ENCODE results near the gene SLC34A1.

DNA sequence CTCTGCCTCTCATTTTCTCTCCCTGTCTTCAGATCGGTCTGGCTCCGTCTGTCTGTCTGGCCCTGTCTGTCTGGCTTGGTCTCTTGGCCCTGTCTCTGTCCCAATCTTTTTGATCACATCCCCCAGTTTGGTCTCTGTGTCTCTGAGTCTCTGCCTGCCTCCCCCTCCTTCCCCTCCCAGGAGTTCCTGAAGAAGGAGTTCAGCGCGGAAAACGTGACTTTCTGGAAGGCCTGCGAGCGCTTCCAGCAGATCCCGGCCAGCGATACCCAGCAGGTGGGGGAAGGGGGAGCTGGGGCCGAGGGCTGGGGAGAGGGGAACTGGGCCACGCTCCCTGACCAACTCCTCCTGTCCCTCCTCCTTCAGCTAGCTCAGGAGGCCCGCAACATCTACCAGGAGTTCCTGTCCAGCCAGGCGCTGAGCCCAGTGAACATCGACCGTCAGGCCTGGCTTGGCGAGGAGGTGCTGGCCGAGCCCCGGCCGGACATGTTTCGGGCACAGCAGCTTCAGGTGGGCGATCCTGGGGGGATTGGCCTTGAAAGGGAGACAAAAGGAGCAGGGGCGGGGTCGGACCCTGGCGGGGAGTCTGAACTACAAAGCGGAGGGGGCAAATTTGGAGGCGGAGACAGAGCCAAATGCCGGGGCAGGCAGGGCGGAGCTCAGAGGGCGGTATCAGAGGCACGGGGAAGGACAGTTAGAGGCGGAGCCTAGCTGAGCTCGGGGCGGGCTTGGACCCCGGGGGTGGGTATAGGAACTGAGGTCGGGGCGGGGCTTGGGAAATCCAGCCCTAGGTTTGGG lies 17.5 kb upstream of the SLC34A1 start:
- TF ChIP-seq, protein P1, sequence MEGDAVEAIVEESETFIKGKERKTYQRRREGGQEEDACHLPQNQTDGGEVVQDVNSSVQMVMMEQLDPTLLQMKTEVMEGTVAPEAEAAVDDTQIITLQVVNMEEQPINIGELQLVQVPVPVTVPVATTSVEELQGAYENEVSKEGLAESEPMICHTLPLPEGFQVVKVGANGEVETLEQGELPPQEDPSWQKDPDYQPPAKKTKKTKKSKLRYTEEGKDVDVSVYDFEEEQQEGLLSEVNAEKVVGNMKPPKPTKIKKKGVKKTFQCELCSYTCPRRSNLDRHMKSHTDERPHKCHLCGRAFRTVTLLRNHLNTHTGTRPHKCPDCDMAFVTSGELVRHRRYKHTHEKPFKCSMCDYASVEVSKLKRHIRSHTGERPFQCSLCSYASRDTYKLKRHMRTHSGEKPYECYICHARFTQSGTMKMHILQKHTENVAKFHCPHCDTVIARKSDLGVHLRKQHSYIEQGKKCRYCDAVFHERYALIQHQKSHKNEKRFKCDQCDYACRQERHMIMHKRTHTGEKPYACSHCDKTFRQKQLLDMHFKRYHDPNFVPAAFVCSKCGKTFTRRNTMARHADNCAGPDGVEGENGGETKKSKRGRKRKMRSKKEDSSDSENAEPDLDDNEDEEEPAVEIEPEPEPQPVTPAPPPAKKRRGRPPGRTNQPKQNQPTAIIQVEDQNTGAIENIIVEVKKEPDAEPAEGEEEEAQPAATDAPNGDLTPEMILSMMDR (IDR thresholded peaks at IDR 0.05; ENCODE audit: low read length): no peak
- TF ChIP-seq EZH2 (IDR thresholded peaks at IDR 0.05; ENCODE audit: borderline replicate concordance, low read length): no peak

All from OCI-LY1 (cell line).